ENCODE results near the gene COG5.
"Not testable (repeated sequence)": the region's sequence is repeated elsewhere in the genome, so short reads cannot be mapped to it uniquely, and the experiment has no call there.

The COG5 gene

DNA sequence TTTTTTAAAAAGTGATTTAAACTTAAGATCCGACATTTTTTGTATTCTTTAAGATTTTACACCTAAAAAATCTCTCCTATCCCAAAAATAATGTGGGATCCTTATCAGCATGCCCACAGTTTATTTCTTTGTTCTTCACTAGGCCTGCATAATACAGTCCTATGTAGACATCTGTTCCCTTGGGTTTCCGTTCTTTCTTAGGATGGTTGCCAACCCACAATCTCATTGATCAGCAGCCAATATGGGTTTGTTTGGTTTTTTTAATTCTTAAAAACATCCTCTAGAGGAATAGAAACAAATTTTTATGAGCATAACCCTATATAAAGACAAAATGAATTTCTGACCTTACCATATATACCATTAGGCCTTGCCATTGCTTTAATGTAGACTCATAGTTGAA lies 403.3 kb downstream of the COG5 start:
- DNase-seq (ENCODE audit: low read depth in 3 of 3), result no peak

DNA sequence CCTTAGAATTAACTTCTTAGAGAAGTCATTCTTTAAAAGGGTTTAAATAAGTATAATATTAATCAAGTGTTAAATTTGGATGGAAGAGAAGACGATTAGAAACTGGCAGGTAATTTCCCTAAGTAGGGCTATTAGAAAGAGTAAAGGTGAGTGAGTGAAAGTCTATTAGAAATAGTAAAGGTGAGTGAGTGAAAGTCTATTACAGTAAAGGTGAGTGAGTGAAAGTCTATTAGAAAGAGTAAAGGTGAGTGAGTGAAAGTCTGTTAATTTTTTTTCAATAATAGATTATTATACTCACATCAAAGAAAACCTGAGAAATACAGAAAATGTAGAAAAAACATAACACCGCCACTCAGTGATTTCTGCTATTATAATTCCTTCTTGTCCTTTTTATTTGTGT lies 405.7 kb downstream of the COG5 start:
- no peak for DNase-seq (ENCODE audit: low read depth in 3 of 3)

DNA sequence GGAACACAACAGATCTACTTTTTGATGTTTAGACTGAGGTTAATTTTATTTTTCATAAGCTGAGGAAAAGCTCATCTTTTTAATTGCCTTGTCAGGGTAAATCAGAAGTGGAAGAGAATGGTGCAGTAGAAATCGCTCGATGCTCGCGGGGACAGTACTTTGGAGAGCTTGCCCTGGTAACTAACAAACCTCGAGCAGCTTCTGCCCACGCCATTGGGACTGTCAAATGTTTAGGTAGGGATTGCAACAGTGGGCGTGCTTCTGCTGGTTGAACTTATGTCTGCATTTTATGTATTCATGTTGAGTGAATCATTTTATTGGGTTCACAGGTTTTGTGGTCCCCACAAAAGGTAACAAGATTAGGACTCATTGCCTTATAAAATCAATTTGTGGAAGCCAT lies 406.6 kb downstream of the COG5 start:
- DNase-seq (ENCODE audit: low read depth in 3 of 3), result no peak

DNA sequence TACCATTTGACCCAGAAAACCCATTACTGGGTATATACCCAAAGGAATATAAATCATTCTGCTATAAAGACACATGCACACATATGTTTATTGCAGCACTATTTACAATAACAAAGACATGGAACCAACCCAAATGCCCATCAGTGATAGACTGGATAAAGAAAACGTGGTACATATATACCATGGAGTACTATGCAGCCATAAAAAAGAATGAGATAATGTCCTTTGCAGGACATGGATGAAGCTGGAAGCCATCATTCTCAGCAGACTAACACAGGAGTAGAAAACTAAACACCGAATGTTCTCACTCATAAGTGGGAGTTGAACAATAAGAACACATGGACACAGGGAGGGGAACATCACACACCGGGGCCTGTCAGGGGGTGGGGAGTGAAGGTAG lies 408.0 kb downstream of the COG5 start:
- not testable (repeated sequence) for DNase-seq (ENCODE audit: low read depth in 3 of 3)

DNA sequence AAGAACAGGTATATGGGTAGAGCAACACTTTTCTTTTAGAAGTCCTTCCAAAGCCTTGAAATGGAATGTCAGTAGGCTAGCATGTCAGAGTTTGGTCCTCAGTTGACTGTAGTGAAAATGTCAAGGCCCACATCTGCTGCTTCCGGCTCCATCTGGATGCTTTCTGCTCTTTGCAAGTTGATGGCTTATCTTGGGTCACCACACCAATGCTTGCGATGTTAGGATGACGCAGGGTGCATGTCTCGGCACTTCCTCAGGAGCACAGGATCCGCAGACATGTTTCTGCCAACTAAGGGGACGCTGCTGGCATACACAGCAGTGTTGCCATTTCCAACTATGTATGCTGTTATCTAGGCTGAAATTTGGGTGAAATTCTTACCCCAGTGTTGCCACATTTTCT lies 408.9 kb downstream of the COG5 start:
- DNase-seq (ENCODE audit: low read depth in 3 of 3), result no peak

DNA sequence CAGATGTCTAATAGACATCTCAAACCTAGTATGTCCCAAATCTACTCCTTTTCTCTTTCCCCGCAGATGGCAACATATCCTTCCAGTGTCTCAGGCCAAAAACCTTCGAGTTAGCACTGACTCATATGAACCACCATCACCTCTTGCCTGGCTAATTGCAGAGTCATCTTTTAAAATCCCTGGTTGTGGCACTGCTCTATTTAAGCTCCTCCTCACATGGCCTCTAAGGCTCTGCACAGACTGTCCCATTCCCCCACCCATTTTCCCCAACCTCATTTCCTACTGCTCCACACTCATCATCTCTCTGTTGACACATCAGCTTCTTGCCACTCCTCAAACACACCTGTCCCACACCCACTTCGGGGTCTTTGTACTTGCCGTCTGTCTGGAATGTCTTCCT lies 411.7 kb downstream of the COG5 start:
- no peak for DNase-seq (ENCODE audit: low read depth in 3 of 3)

All from stimulated activated CD4-positive, alpha-beta T cell treated with anti-CD3 and anti-CD28 coated beads, TNF-alpha, amount 100 ng/mL, for 4 hours (primary cell).